Stimulated activated CD4-positive, alpha-beta T cell treated with anti-CD3 and anti-CD28 coated beads, Interleukin-15, amount 100 ng/mL, for 1 hour (primary cell): ENCODE results near the gene CSNK1D.

Source experiments
- DNase-seq, 2 donors: peaks; one replicate each; pipeline ENCODE4 v3.0.0-alpha.2; 2020; ENCODE audit warnings: low read depth in 1 of 2, low spot score in 1 of 2

CSNK1D gene

GRCh38 chr17:82229698-82230608 lies 43.5 kb downstream of the CSNK1D start:
- no peak for DNase-seq

- peak in 1 of 2 donors; percentile 50 for DNase-seq
Measured at GRCh38 chr17:82228842-82229697, 44.4 kb downstream of the CSNK1D start, which contains the start of gene SLC16A3. Gene SLC16A3 (plus strand): TSS chr17:82229042. CDS start chr17:82236009, 6,967 bp downstream.

GRCh38 chr17:82228278-82228841 lies 45.1 kb downstream of the CSNK1D start:
- no peak for DNase-seq

- no peak for DNase-seq
Measured at GRCh38 chr17:82227629-82228277, 45.7 kb downstream of the CSNK1D start.

GRCh38 chr17:82226809-82227628 lies 46.5 kb downstream of the CSNK1D start:
- no peak for DNase-seq

- no peak for DNase-seq
Measured at GRCh38 chr17:82226146-82226808, 47.2 kb downstream of the CSNK1D start.

DNA sequence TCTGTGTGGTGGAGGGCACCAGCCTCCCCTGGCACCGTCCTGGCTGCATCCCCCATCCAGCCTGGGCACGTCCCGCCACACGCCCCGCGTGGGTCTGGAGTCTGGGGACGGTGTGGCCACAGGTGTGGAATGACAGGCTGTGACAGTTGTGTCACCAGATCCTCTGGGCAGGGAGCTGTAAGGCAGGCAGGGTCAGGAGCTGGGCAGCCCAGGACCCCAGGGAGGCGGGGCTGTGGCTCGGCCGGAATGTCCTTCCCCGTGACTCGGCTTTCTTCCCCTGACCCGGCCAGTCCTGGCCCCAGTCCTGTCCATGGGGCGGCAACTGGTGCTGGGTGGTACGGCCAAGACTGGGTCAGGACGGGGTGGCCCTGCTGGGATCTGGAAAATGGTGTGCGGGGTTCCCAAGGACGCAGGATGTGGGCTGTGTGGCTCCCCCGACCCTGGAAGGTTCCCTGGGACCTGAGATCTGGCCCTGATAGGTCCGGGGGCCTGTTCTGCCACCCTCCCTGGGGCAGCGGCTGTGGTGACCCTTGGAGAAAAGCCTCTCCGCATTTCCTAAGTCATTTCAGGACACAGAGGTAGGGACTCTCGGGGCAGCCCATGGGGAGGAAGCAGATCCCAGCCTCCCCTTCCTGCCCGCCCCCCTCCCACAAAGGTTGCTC lies 48.0 kb downstream of the CSNK1D start:
- no peak for DNase-seq

GRCh38 chr17:82224666-82225065 lies 48.8 kb downstream of the CSNK1D start:
- DNase-seq, result no peak

- DNase-seq, result no peak
Measured at GRCh38 chr17:82223517-82223916, 50.0 kb downstream of the CSNK1D start.

- no peak for DNase-seq
Measured at GRCh38 chr17:82222816-82223215, 50.7 kb downstream of the CSNK1D start.

DNA sequence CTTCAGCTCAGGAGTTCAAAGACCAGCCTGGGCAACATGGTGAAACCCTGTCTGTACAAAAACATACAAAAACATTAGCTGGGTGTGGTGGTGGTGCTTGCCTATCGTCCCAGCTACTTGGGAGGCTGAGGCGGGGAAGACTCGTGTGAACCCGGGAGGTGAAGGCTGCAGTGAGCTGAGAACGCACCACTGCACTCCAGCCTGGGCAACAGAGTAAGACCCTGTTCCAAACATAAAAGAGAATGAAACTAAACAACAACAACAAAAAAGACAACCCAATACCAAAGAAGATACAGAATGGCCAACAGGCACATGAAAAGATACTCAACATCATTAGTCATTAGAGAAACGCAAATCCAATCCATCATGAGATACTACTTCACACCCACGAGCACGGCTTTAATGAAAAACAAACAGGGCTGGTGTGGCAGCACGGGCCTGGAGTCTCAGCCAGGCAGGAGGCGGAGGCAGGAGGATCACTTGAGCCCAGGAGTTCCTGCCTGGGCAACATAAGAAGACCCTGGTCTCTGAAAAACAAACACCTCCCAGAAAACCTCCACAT lies 52.1 kb downstream of the CSNK1D start:
- no peak for DNase-seq

DNA sequence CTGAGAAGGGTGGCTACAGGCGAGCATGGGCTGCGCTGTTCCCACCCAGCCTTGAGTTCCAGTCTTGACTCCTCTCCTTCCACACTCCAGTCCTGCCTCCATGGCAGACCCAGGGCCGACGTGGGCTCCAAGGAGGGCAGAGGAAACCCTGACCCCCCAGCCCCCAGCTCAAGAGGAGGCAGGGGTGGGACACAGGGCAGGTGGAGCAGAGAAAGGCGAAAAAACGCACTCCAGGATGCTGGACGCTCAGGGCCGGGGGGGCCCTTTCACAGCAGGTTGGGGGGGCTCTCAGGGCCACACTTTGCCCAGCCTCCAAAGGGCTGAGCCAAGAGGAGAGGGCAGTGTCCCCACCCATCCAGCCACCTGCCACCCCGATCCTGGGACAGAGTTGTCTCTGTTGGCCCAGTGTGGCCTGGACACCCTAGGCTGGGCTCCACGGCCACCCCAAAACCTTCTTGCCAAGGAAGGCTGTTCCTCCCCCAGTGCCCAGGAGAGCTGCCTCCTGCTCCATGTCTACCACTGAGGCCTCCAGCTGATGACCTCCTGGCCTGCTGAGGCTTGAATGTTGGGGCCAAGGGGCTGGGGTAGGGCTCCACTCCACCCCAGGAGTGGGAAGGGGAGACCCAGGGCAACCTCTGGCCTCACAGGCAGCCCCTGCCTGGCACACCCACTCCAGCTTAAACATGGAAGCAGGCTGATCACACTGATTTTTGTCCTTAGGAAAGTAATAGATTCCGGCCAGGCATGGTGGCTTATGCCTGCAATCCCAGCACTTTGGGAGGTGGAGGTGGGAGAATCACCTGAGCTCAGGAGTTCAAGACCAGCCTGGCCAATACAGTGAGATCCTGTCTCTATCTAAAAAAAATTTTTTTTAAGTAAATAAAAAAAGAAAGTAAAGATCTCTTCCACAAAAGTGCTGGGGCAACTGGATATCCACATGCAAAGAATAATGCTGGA lies 53.5 kb downstream of the CSNK1D start:
- no peak for DNase-seq

DNA sequence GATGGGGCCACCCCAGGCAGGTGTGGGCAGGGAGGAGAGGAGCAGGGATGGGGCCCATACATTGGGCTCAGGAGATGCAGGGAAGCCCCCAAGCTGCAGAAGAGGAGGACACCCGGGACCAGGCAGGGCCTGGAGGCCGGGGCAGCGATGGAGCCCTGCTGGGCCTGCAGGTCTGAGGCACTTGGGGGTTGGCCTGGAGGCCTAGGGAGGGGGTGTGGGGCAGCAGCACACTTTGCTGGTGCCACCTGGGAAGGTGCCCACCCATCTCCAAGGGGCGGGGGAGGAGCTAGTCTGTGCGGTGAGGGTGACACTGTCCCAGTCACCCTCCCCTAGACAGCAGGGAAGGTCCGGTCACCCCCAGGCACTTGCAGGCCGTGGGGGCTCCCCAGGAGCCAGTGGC lies 54.4 kb downstream of the CSNK1D start:
- DNase-seq, result no peak

DNA sequence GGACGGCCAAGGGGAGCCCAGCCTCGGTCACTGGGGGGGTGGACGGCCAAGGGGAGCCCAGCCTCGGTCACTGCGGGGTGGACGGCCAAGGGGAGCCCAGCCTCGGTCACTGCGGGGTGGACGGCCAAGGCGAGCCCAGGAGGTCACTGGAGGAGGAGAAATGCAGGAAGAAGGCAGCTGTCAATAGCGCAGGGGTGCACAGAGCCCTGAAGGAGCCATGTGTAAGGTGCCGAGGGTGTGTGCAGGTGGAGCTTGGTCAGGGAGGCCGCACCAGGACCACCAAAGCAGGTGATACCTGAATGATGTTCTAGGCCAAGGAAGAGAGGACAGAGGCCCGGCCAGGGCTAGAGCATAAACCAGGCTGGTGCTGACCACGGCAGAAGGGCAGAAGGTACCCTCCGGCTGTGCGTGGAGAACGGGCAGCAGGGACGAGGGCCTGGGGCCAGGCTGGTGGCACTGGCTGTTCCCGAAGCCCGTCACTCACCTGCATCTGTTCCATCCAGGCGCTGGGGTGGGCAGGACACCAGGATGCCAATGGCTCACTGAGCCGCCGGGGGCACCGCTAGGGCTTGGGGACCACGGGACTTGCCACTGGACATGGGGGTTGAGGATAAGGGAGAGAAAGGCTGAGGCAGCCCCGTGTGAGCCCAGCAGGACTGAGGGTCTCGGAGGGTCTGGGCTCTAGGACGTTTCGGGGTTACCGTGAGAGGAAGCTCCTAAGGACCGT lies 55.0 kb downstream of the CSNK1D start:
- no peak for DNase-seq

- no peak for DNase-seq
Measured at GRCh38 chr17:82217530-82218204, 55.8 kb downstream of the CSNK1D start.

DNA sequence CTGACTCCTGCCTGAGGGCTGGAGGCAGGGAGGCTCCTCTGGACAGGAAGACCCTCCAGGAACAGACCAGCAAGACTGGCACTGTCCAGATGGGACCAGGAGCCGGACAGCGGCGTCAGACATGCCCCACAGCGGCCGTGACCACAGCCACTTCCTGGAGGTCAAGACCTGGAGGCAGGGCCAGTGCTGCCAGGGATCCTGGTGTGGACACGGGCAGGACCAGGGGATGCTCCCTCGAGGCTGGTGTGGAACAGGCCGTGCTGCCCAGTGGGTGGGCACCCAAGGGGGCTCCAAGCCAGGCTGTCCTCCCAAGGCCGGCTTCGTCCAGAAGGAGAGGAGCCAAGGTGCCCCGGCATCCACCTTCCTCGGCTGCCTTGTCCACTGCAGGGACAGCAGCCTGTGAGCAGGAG lies 56.4 kb downstream of the CSNK1D start:
- no peak for DNase-seq
